ENCODE measurements around the gene PTPN14.

PTPN14 gene

GRCh38 chr1:214423045-214423444 is 128.4 kb downstream of the PTPN14 start:
- in situ Hi-C loops (cut with MboI; ENCODE audit: low sequenced_read_pairs, unreplicated experiment), result no loop called here
- no peak for DNase-seq (ENCODE audit: low spot score)
- TF ChIP-seq CTCF (IDR thresholded peaks at IDR 0.05; ENCODE audit: borderline replicate concordance, control extremely low read depth, extremely low read depth, insufficient read depth, missing control alignments), result no peak

DNA sequence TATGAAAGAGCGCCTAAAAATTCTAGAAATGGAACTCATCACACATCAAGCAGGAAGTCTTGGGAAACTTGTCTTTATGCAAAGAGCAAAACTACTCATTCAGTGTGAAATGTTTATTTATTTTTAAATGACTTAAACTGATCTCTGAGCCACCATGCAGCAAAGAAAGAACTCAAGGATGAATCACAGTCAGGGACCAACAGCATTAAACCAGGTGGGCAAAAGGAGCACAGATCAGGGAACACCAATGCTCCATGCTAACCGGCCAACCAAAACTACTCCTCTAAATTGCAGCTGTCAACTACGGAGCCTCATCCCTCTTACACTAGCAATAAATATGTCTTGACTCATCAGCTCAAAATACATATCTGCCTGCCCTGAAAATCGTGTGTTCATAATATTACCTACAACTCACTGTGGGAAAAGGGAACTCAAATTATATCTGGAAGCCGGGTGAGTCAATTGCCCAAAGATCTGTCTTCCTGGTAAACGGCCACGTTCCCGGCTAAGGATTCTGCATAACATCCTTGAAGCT is 129.2 kb downstream of the PTPN14 start:
- DNase-seq (ENCODE audit: low spot score), result no peak
- TF ChIP-seq CTCF (IDR thresholded peaks at IDR 0.05; ENCODE audit: borderline replicate concordance, control extremely low read depth, extremely low read depth, insufficient read depth, missing control alignments), result no peak
- in situ Hi-C loops (cut with MboI; ENCODE audit: low sequenced_read_pairs, unreplicated experiment), result no loop called here

- in situ Hi-C loops (cut with MboI; ENCODE audit: low sequenced_read_pairs, unreplicated experiment), result no loop called here
These were observed 130.6 kb downstream of the PTPN14 start for GRCh38 chr1:214420833-214421232.

GRCh38 chr1:214420341-214420740 is 131.1 kb downstream of the PTPN14 start:
- in situ Hi-C loops (cut with MboI; ENCODE audit: low sequenced_read_pairs, unreplicated experiment), result no loop called here
- no peak for DNase-seq (ENCODE audit: low spot score)
- no peak for TF ChIP-seq CTCF (IDR thresholded peaks at IDR 0.05; ENCODE audit: borderline replicate concordance, control extremely low read depth, extremely low read depth, insufficient read depth, missing control alignments)

More at GRCh38 chr1:214420833-214421232, 130.6 kb downstream of the PTPN14 start:
- no peak for DNase-seq (ENCODE audit: low spot score)
- no peak for TF ChIP-seq CTCF (IDR thresholded peaks at IDR 0.05; ENCODE audit: borderline replicate concordance, control extremely low read depth, extremely low read depth, insufficient read depth, missing control alignments)

- no peak for TF ChIP-seq CTCF (IDR thresholded peaks at IDR 0.05; ENCODE audit: borderline replicate concordance, control extremely low read depth, extremely low read depth, insufficient read depth, missing control alignments)
- no peak for DNase-seq (ENCODE audit: low spot score)
- in situ Hi-C loops (cut with MboI; ENCODE audit: low sequenced_read_pairs, unreplicated experiment), result no loop called here
These were observed 131.8 kb downstream of the PTPN14 start for GRCh38 chr1:214419650-214420049.

DNA sequence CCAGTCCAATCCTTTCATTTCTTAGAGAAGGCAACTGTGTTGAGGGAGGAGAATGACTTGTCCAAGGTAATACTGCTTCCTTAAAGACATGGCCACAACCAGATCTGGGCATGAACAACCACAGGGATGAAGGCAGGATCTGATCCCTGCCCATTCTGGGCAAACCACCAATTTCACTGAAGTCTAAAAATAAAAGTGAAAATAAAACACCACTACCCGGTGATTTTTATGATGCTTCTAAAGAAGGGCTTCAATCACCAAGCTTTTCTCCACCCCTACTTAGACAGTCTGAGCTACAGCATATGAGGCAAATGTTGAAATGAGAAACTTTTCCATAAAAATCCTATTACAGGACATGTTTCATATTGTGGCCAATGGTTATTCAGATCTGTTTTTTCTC is 133.0 kb downstream of the PTPN14 start:
- TF ChIP-seq CTCF (IDR thresholded peaks at IDR 0.05; ENCODE audit: borderline replicate concordance, control extremely low read depth, extremely low read depth, insufficient read depth, missing control alignments), result no peak
- DNase-seq (ENCODE audit: low spot score), result no peak
- in situ Hi-C loops (cut with MboI; ENCODE audit: low sequenced_read_pairs, unreplicated experiment), result no loop called here
